Loucy (cell line): ENCODE data around the gene DLK1.

Experiments
- CTCF ChIP-seq: fragments of 200-600 bp; sonication (generic); conservative IDR thresholded peaks from 2 replicates; pipeline ENCODE4 v1.5.1; 2014; ENCODE audit warnings: mild to moderate bottlenecking, antibody characterized with exemption, low read length
- EZH2phosphoT487 ChIP-seq: fragments of 200-600 bp; IDR thresholded peaks from 2 replicates; pipeline ENCODE4 v1.6.1; 2018; ENCODE audit warnings: antibody characterized with exemption, mild to moderate bottlenecking, moderate library complexity, borderline replicate concordance

DNA sequence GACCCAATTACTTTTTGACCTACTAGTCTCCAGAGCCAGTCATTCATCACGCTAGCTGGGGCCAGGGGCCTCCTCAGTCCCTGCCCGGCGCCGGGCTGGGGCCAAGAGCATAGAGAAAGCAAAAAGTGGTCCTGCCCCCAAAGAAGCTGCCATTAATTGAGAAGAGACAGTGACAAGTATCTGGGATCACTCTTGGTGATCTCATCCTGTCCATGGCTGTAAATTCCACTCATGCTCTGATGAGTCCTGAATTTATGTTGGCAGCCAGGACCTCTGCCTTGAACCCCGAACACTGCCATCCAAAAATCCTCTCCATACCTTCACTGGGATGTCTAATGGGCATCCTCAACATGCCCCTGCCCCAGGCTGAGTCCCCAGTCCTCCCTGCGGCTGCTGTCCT, 34.4 kb upstream of the DLK1 start:
- TF ChIP-seq CTCF: no peak
- no peak for TF ChIP-seq EZH2phosphoT487
